Pancreas (tissue), 10 donors: Measurements from ENCODE around the gene LMAN1L. TPM values are rescaled to one million over a fixed set of nuclear protein-coding genes. Genes with fewer than 3 reads are reported as not detected.
A peak's percentile ranks its signal among the peaks of the same experiment; 100 is the strongest.

Source experiments
- ATAC-seq, 4 donors: fragments of 200-7000 bp; cut with Tn5 transposase; one replicate each; pipeline versions ENCODE4 v1.8.0 to v1.9.1; 2020; ENCODE audit warnings: mild to moderate bottlenecking in 4 of 4, moderate library complexity in 4 of 4
- DNase-seq, 6 donors: peaks; one replicate each; pipeline ENCODE4 v3.0.0-alpha.2; 2020
- FAIRE-seq: peaks from 2 replicates; lab custom pipeline; 2012; peaks lifted over from hg19 to GRCh38; lab: Jason Lieb, UNC
- H3K27ac ChIP-seq, 4 donors: fragments of 200-600 bp; sonication (generic); 1 replicate in 3 of 4; 2 replicates in 1 of 4; pipeline versions ENCODE4 v1.5.0 to v1.8.0; 2020
- H3K27me3 ChIP-seq, 4 donors: fragments of 200-600 bp; one replicate each; pipeline ENCODE4 v1.8.0; 2021
- H3K36me3 ChIP-seq, 3 donors: fragments of 200-600 bp; sonication (generic) in 1 of 3; one replicate each; pipeline versions ENCODE4 v1.5.0 to v1.8.0; 2020 to 2021
- H3K4me1 ChIP-seq, 3 donors: fragments of 200-600 bp; one replicate each; pipeline ENCODE4 v1.8.0; 2021
- H3K4me3 ChIP-seq, 4 donors: fragments of 200-600 bp; sonication (generic) in 2 of 4; one replicate each; pipeline versions ENCODE4 v1.5.0 to v1.8.0; 2020 to 2021
- H3K9me3 ChIP-seq, 4 donors: fragments of 200-600 bp; one replicate each; pipeline ENCODE4 v1.8.0; 2021
- WGBS, 2 donors: extraction: QIAGEN DNeasy Blood & Tissue Kit; methylation state at CpG; one replicate each; pipeline ENCODE4 v1.1.7; 2013; 5-methylcytosine and 5-hydroxymethylcytosine counted together
- intact Hi-C, 3 donors: fragments of 100-400 bp; cut with DNase I; formaldehyde crosslinking; loops; one replicate each; pipeline versions ENCODE4 v1.11.1 to v1.14.2; 2022
- polyA plus RNA-seq, 2 donors: library from polyadenylated mRNA; stranded (reverse); fragments of 200-250 nt; gene quantifications; one replicate each; pipeline ENCODE4 v1.2.3, GENCODE V29; 2013
- total RNA-seq, 6 donors: library from RNA; stranded (reverse); fragmentation: NEBNext Ultra II Directional in 4 of 6; extraction: Animal tissue kit (Norgen Biotek cat#: 25700) in 4 of 6; gene quantifications; one replicate each; pipeline versions ENCODE4 v1.2.1 to v1.2.4, GENCODE V29; 2021 to 2023
- TF ChIP-seq, protein P1 (sequence below), 4 donors: fragments of 200-600 bp; sonication (generic) in 3 of 4; IDR thresholded peaks; one replicate each; pipeline versions ENCODE4 v1.5.0 to v1.8.0; 2021; ENCODE audit warnings: antibody characterized with exemption in 4 of 4
- donor health status: healthy with polysubstance abuse.
- donor health status: DM: no; HTN: no; CAD: no; lungs with moderate emphysema.
- donor health status: DM: no; HTN: no; CAD: no.
- donor health status: control.
- donor health status: control.
- donor health status: Bipolar disorder and iron deficiency.
- donor health status: DM: yes; HTN: yes; CAD: no.
- donor health status: DM: no; HTN: no; CAD: no.
- donor health status: DM: no; HTN: no; CAD: no.
- donor health status: DM: yes; HTN: yes; CAD: no.

Gene LMAN1L
- total and polyA plus RNA-seq, 8 donors: 0.14 TPM; not detected in 7

DNA sequence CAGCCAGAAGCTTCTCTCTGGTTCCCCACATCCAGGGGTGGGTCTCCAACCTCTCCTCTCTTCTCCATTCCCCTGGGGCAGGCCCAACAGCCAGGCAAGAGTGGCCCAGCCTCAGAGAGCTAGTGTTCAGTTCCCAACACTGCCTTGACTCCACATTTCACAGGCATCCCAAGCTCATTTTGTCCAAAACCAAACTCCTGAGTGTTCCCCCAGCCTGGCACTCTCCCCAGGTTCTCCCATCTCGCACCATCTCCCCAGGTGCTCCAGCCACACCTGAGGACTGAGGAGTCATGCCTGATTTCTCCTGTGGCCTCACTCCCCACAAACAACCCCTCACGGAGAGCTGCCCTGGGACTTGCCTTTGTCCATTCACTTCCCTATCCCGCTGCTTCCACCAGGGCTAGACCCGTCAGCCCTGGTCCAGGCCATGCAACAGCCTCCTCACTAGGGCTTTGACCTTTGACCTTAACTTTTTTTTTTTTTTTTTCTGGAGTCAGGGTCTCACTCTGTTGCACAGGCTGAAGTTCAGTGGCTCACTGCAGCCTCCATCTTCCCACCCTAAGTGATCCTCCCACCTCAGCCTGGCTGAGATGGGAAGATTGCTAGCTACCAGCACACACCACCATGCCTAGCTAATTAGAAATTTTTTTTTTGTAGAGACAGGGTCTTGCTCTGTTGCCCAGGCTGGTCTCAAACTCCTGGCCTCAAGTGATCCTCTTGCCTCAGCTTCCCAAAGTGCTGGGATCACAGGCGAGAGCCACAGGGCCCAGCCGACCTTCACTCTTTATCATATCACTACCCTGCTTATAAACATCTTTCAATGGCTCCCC lies 34.7 kb upstream of the LMAN1L start:
- FAIRE-seq: no peak
- Histone ChIP-seq H3K4me3 (no peak overlapping the region), H3K4me1 (peaks cover 0 to 12% (median 3%) of the 10 kb centered on the region in 3 donors), H3K27ac (no peak overlapping the region), H3K27me3 (no peaks in the 10 kb centered on the region), H3K36me3 (no peaks in the 10 kb centered on the region), H3K9me3 (no peaks in the 10 kb centered on the region)
- no peak for DNase-seq
- intact Hi-C loops: loop anchor here in 1 of 3 donors (10.0 kb wide), 1 partner anchor 167 kb away; no protein-coding TSS in a partner anchor
- TF ChIP-seq, protein P1, sequence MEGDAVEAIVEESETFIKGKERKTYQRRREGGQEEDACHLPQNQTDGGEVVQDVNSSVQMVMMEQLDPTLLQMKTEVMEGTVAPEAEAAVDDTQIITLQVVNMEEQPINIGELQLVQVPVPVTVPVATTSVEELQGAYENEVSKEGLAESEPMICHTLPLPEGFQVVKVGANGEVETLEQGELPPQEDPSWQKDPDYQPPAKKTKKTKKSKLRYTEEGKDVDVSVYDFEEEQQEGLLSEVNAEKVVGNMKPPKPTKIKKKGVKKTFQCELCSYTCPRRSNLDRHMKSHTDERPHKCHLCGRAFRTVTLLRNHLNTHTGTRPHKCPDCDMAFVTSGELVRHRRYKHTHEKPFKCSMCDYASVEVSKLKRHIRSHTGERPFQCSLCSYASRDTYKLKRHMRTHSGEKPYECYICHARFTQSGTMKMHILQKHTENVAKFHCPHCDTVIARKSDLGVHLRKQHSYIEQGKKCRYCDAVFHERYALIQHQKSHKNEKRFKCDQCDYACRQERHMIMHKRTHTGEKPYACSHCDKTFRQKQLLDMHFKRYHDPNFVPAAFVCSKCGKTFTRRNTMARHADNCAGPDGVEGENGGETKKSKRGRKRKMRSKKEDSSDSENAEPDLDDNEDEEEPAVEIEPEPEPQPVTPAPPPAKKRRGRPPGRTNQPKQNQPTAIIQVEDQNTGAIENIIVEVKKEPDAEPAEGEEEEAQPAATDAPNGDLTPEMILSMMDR (IDR thresholded peaks at IDR 0.05): no peak
- WGBS, 2 donors: 81% methylated on average over 6 of the region's 6 CpGs
- peak in 1 of 4 donors; percentile 12 for ATAC-seq

DNA sequence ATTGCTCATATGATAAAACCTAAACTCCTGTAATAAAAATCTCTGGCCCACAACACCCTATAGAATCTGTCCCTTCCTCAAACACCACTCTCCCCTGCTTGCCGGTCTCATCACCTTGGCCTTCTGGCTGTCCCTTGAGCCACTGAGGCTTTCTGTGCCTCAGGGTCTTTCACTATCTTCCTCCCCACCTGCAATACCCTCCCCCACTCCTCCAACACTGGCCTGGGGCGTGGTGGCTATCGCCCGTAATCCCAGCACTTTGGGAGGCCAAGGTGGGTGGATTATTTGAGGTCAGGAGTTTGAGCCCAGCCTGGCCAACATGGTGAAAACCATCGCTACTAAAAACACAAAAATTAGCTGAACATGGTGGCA lies 34.0 kb upstream of the LMAN1L start:
- H3K4me1 ChIP-seq: peaks cover 0 to 18% (median 3%) of the 10 kb centered on the region in 3 donors
- intact Hi-C loops: loop anchor here in 1 of 3 donors (10.0 kb wide), 1 partner anchor 166 kb away; no protein-coding TSS in a partner anchor
- H3K9me3 ChIP-seq: no peaks in the 10 kb centered on the region
- ATAC-seq (no peak), FAIRE-seq (no peak), DNase-seq (no peak)
- no peak overlapping the region for H3K4me3 ChIP-seq
- WGBS, 2 donors: 93 to 98% methylated on average over 5 of the region's 5 CpGs
- no peaks in the 10 kb centered on the region for H3K36me3 ChIP-seq
- H3K27me3 ChIP-seq: no peaks in the 10 kb centered on the region
- H3K27ac ChIP-seq: no peak overlapping the region
- TF ChIP-seq, protein P1 (IDR thresholded peaks at IDR 0.05): no peak

DNA sequence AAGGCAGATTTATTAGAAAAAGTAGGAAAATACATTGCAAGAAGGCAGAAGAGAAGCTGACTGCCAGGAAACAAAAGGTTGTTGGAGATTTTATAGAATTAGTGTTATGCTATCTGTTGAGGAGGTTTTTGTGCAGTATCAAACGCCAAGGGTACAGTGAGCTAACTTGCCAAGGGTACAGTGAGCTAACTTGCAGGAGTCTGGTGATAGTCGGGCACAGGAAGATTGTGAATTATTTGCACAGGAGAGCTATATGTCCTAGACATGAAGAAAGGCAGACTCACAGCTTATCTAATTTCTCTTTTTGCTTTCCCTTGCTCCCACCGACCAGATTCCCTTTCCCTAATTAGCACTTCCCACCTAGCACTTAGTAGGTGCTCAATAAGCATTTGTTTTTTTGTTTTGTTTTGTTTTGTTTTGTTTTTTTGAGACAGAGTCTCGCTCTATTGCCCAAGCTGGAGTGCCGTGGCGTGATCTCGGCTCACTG lies 33.4 kb upstream of the LMAN1L start:
- DNase-seq (no peak), ATAC-seq (no peak), FAIRE-seq (no peak)
- Histone ChIP-seq H3K27me3 (no peaks in the 10 kb centered on the region), H3K4me1 (peaks cover 0 to 20% (median 3%) of the 10 kb centered on the region in 3 donors), H3K27ac (no peak overlapping the region), H3K9me3 (no peaks in the 10 kb centered on the region), H3K36me3 (no peaks in the 10 kb centered on the region), H3K4me3 (no peak overlapping the region)
- TF ChIP-seq, protein P1 (IDR thresholded peaks at IDR 0.05): no peak
- intact Hi-C loops: loop anchor here in 1 of 3 donors (10.0 kb wide), 1 partner anchor 166 kb away; no protein-coding TSS in a partner anchor
- WGBS, 2 donors: 77% methylated on average over 7 of the region's 7 CpGs

DNA sequence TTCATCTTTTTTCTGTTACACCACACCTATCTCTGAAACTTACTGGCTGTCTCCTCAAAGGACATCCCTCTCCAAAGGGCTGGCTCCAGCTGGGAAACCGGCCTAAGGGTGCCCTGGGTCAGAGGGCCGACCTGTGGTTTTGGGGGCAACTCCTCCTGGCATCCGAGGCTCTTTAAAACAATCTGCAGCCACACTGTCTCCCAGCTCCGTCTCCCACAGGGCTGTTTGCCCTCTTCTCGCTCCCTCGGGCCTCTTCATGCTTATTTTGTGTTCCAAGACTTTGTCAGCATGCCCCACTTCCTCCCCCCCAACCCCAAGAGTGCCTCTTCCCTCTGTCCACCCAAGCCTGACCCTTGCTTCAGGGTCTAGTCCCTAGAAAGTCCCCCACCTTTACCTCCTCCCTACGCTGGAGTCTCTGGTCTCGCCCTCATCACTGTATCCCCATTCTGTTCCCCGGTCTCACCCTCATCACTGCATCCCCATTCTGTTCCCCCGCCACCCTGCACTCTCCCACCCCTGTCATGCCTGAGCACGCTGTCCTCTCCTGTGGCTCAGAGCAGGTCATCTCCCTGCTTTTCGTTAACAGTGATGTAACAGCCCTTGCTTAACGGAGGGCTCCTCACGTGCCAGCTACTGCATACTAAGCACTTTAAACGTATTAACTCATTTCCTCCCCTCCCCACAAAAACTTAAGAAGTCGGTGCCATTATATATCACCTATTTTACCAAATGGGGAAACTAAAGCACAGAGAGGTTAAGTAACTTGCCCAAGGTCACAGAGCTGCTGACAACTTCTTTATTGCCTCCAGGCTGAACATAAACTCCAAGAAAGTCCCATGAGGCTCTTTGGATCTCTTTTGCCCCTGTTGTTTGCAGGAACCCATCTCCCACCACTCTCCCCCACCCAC lies 31.9 kb upstream of the LMAN1L start:
- Histone ChIP-seq H3K4me3 (peak overlapping the region in 1 of 4 donors; percentile 79), H3K27ac (no peak overlapping the region), H3K4me1 (peaks cover 0 to 20% (median 3%) of the 10 kb centered on the region in 3 donors), H3K36me3 (no peaks in the 10 kb centered on the region), H3K27me3 (no peaks in the 10 kb centered on the region), H3K9me3 (no peaks in the 10 kb centered on the region)
- FAIRE-seq: no peak
- 54 to 66% methylated on average over 16 of the region's 16 CpGs for WGBS, 2 donors
- intact Hi-C loops: loop anchor here in 1 of 3 donors (5.0 kb wide), 1 partner anchor 57 kb away; no protein-coding TSS in a partner anchor
- TF ChIP-seq, protein P1 (IDR thresholded peaks at IDR 0.05): no peak
- no peak for ATAC-seq
- DNase-seq: no peak
